Measurements from ENCODE around the gene OGDH.

DNA sequence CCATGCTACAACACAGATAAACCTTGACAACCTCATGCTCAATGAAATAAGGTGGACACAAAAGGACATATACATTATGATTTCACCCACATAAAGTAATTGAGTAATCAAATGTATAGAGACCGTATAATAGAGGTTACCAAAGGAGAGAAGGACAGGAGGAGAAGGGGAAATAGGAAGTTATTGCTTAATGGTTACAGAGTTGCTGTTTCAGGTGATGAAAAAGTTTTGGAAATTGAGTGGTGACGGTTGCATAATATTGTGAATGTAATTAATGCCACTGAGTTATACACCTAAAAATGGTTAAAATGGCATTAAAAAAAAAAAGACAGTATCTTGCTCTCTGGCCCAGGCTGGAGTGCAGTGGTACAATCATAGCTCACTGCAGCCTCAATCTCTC, 1.5 kb upstream of the OGDH start:
- TF ChIP-seq POLR2A (IDR thresholded peaks at IDR 0.05), result no peak
- TF ChIP-seq, protein P1, sequence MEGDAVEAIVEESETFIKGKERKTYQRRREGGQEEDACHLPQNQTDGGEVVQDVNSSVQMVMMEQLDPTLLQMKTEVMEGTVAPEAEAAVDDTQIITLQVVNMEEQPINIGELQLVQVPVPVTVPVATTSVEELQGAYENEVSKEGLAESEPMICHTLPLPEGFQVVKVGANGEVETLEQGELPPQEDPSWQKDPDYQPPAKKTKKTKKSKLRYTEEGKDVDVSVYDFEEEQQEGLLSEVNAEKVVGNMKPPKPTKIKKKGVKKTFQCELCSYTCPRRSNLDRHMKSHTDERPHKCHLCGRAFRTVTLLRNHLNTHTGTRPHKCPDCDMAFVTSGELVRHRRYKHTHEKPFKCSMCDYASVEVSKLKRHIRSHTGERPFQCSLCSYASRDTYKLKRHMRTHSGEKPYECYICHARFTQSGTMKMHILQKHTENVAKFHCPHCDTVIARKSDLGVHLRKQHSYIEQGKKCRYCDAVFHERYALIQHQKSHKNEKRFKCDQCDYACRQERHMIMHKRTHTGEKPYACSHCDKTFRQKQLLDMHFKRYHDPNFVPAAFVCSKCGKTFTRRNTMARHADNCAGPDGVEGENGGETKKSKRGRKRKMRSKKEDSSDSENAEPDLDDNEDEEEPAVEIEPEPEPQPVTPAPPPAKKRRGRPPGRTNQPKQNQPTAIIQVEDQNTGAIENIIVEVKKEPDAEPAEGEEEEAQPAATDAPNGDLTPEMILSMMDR (IDR thresholded peaks at IDR 0.05), result no peak

All from transverse colon (tissue), 3 donors.